H1 (cell line): ENCODE measurements around the gene ENDOD1.

Experiments
- SIN3A ChIP-seq, 2 experiments: IDR thresholded peaks in 1 of 2; conservative IDR thresholded peaks in 1 of 2; 2 replicates each; pipeline ENCODE4 v1.6.1; 2011 to 2012; ENCODE audit warnings: low read length in 2 of 2, improper control_type of control experiment in 1 of 2, low read depth in 1 of 2, mild to moderate bottlenecking in 1 of 2
- TF ChIP-seq, protein P1 (sequence below), 3 experiments: IDR thresholded peaks; 1 replicate in 2 of 3; 2 replicates in 1 of 3; pipeline versions ENCODE4 v1.5.1 to v1.6.1; 2011; ENCODE audit warnings: low read length in 3 of 3, mild to moderate bottlenecking in 3 of 3, inconsistent platforms in 2 of 3, low read depth in 1 of 3, moderate library complexity in 1 of 3; ENCODE audit not compliant: insufficient read depth in 1 of 3; ENCODE audit errors: control extremely low read depth in 1 of 3

DNA sequence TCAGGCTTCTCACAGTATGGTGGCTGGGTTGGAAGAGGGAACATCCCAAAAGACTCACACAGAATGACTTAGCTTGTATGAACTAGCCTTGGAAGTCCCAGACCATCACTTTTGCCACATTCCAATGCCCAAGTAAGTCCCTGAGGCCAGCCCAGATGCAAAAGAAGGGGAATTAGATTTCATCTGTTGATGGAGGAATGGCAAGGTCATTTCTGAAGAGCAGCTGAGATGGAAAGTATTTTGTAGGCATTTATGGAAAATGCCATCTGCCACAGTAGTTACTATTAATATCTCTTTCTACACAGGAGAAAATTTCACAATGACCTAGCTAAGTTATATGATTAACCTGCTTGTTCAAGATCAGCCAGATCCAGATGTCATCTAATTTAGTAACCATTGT lies 58.8 kb downstream of the ENDOD1 start:
- no peak for TF ChIP-seq SIN3A (conservative IDR thresholded peaks at IDR 0.05 in 1 of 2, IDR thresholded peaks at IDR 0.05 in 1 of 2; ENCODE audit: low read depth in 1 of 2, low read length in 2 of 2)
- TF ChIP-seq, protein P1, sequence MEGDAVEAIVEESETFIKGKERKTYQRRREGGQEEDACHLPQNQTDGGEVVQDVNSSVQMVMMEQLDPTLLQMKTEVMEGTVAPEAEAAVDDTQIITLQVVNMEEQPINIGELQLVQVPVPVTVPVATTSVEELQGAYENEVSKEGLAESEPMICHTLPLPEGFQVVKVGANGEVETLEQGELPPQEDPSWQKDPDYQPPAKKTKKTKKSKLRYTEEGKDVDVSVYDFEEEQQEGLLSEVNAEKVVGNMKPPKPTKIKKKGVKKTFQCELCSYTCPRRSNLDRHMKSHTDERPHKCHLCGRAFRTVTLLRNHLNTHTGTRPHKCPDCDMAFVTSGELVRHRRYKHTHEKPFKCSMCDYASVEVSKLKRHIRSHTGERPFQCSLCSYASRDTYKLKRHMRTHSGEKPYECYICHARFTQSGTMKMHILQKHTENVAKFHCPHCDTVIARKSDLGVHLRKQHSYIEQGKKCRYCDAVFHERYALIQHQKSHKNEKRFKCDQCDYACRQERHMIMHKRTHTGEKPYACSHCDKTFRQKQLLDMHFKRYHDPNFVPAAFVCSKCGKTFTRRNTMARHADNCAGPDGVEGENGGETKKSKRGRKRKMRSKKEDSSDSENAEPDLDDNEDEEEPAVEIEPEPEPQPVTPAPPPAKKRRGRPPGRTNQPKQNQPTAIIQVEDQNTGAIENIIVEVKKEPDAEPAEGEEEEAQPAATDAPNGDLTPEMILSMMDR (IDR thresholded peaks at IDR 0.05; ENCODE audit: control extremely low read depth in 1 of 3, insufficient read depth in 1 of 3, low read depth in 1 of 3, low read length in 3 of 3) = no peak
